Common myeloid progenitor, CD34-positive (primary cell): ENCODE data around the gene QSER1.

ENCODE experiments used
- CTCF ChIA-PET: fragments of 350-600 bp; sonication (Branson Sonifier 250); formaldehyde crosslinking; loops from one replicate; lab custom pipeline; 2021; ENCODE audit warnings: antibody characterized with exemption; lab: Charles Lee
- POLR2A ChIA-PET: fragments of 350-600 bp; sonication (Branson Sonifier 250); formaldehyde crosslinking; loops from one replicate; lab custom pipeline; 2021; ENCODE audit warnings: antibody characterized with exemption; lab: Charles Lee
- DNase-seq, 3 donors: peaks; one replicate each; pipeline versions ENCODE4 v3.0.0 to v3.0.0-alpha.2; 2013
- H3K27ac ChIP-seq, 2 experiments: 1 replicate in 1 of 2; 2 replicates in 1 of 2; pipeline ENCODE4 v1.7.0; 2013; ENCODE audit warnings: inconsistent platforms in 2 of 2, low read length in 2 of 2, mild to moderate bottlenecking in 2 of 2, low read depth in 1 of 2, moderate library complexity in 1 of 2; ENCODE audit not compliant: severe bottlenecking in 2 of 2, insufficient read depth in 1 of 2, poor library complexity in 1 of 2
- H3K27me3 ChIP-seq, 5 experiments: replicated peaks in 2 of 5; 1 replicate in 3 of 5; 2 replicates in 2 of 5; pipeline versions ENCODE4 v1.6.1 to v1.7.0; 2013; ENCODE audit warnings: low read length in 4 of 5, mild to moderate bottlenecking in 2 of 5, moderate library complexity in 2 of 5, inconsistent platforms in 1 of 5; ENCODE audit not compliant: insufficient read depth in 5 of 5, control insufficient read depth in 4 of 5
- H3K36me3 ChIP-seq, 4 experiments: 1 replicate in 2 of 4; 2 replicates in 2 of 4; pipeline versions ENCODE4 v1.6.1 to v1.7.0; 2013; ENCODE audit warnings: low read length in 3 of 4, control low read depth in 1 of 4, mild to moderate bottlenecking in 1 of 4; ENCODE audit not compliant: control insufficient read depth in 4 of 4, insufficient read depth in 4 of 4
- H3K4me1 ChIP-seq, 4 experiments: 1 replicate in 3 of 4; 2 replicates in 1 of 4; pipeline versions ENCODE4 v1.6.1 to v1.7.1; 2013; ENCODE audit warnings: low read length in 3 of 4, mild to moderate bottlenecking in 3 of 4, control low read depth in 1 of 4, inconsistent platforms in 1 of 4, moderate library complexity in 1 of 4; ENCODE audit not compliant: control insufficient read depth in 4 of 4, insufficient read depth in 4 of 4; ENCODE audit errors: control extremely low read depth in 1 of 4
- H3K4me3 ChIP-seq, 7 experiments: 1 replicate in 4 of 7; 2 replicates in 3 of 7; pipeline versions ENCODE4 v1.5.1 to v1.7.0; 2013; ENCODE audit warnings: mild to moderate bottlenecking in 7 of 7, low read length in 6 of 7, moderate library complexity in 6 of 7, inconsistent platforms in 2 of 7, low read depth in 2 of 7, control low read depth in 1 of 7; ENCODE audit not compliant: insufficient read depth in 4 of 7, control insufficient read depth in 1 of 7; ENCODE audit errors: extremely low read depth in 1 of 7
- H3K9me3 ChIP-seq, 5 experiments: 1 replicate in 4 of 5; 2 replicates in 1 of 5; pipeline versions ENCODE4 v1.6.1 to v1.7.1; 2013; ENCODE audit warnings: low read length in 4 of 5, mild to moderate bottlenecking in 2 of 5, inconsistent platforms in 1 of 5, low read depth in 1 of 5, moderate library complexity in 1 of 5; ENCODE audit not compliant: control insufficient read depth in 4 of 5, insufficient read depth in 2 of 5; ENCODE audit errors: control extremely low read depth in 1 of 5
- WGBS: methylation state at CpG from one replicate; pipeline ENCODE4 v1.1.5; 2013; ENCODE audit not compliant: insufficient coverage; 5-methylcytosine and 5-hydroxymethylcytosine counted together

QSER1 gene

GRCh38 chr11:32983506-32983905, 90.9 kb downstream of the QSER1 start:
- CTCF ChIA-PET = interaction anchor here (1.2 kb wide), 1 partner anchor 15 kb away, joined by 5 read pairs; no protein-coding TSS in a partner anchor

GRCh38 chr11:32985600-32985999, 93.0 kb downstream of the QSER1 start:
- H3K9me3 ChIP-seq = no peaks in the 10 kb centered on the region
- DNase-seq = no peak
- CTCF ChIA-PET = no interaction called here
- no peak overlapping the region for H3K4me3 ChIP-seq
- no peaks in the 10 kb centered on the region for H3K36me3 ChIP-seq
- whole genome bisulfite sequencing = 94% methylated on average over 4 of the region's 5 CpGs
- no peak overlapping the region for H3K27ac ChIP-seq
- H3K27me3 ChIP-seq = no peaks in the 10 kb centered on the region
- POLR2A ChIA-PET = no interaction called here
- H3K4me1 ChIP-seq = no peaks in the 10 kb centered on the region

More at GRCh38 chr11:32983506-32983905, 90.9 kb downstream of the QSER1 start:
- Histone ChIP-seq H3K4me3 (no peak overlapping the region), H3K27me3 (no peaks in the 10 kb centered on the region), H3K4me1 (no peaks in the 10 kb centered on the region), H3K36me3 (peaks cover 0 to 3% (median under 1%) of the 10 kb centered on the region in 4 experiments), H3K27ac (no peak overlapping the region), H3K9me3 (no peaks in the 10 kb centered on the region)
- no peak for DNase-seq
- POLR2A ChIA-PET = no interaction called here
- WGBS = 90% methylated on average over 2 of the region's 2 CpGs

GRCh38 chr11:32987851-32988250, 95.2 kb downstream of the QSER1 start:
- Histone ChIP-seq H3K4me1 (no peaks in the 10 kb centered on the region), H3K27ac (no peak overlapping the region), H3K36me3 (peaks cover 0 to 2% (median 0%) of the 10 kb centered on the region in 4 experiments), H3K9me3 (peaks cover 0 to 5% (median 2%) of the 10 kb centered on the region in 5 experiments), H3K27me3 (no peaks in the 10 kb centered on the region), H3K4me3 (no peak overlapping the region)
- WGBS = 94% methylated on average over 7 of the region's 8 CpGs
- DNase-seq = no peak
- ChIA-PET POLR2A (no interaction called here), CTCF (interaction anchor here (1.0 kb wide), 1 partner anchor 78 kb away, joined by 3 read pairs; no protein-coding TSS in a partner anchor)

GRCh38 chr11:32990481-32990880, 97.9 kb downstream of the QSER1 start:
- peaks cover 0 to 2% (median 0%) of the 10 kb centered on the region in 4 experiments for H3K36me3 ChIP-seq
- ChIA-PET POLR2A (no interaction called here), CTCF (no interaction called here)
- H3K27me3 ChIP-seq = no peaks in the 10 kb centered on the region
- no peak overlapping the region for H3K27ac ChIP-seq
- H3K9me3 ChIP-seq = peaks cover 0 to 9% (median 2%) of the 10 kb centered on the region in 5 experiments
- H3K4me1 ChIP-seq = no peaks in the 10 kb centered on the region
- H3K4me3 ChIP-seq = no peak overlapping the region
- WGBS = no CpG with 5 or more reads among the region's 1 CpG
- DNase-seq = no peak

- POLR2A ChIA-PET = no interaction called here
Measured at GRCh38 chr11:32991427-32991826, 98.8 kb downstream of the QSER1 start.

GRCh38 chr11:32991898-32992297, 99.3 kb downstream of the QSER1 start:
- ChIA-PET POLR2A (no interaction called here), CTCF (no interaction called here)
- Histone ChIP-seq H3K9me3 (peaks cover 0 to 9% (median 2%) of the 10 kb centered on the region in 5 experiments), H3K27me3 (no peaks in the 10 kb centered on the region), H3K4me3 (no peak overlapping the region), H3K36me3 (peaks cover 0 to 2% (median 0%) of the 10 kb centered on the region in 4 experiments), H3K4me1 (no peaks in the 10 kb centered on the region), H3K27ac (no peak overlapping the region)
- no peak for DNase-seq

More at GRCh38 chr11:32991427-32991826, 98.8 kb downstream of the QSER1 start:
- CTCF ChIA-PET = no interaction called here
- no peaks in the 10 kb centered on the region for H3K4me1 ChIP-seq
- H3K27ac ChIP-seq = no peak overlapping the region
- WGBS = 98% methylated on average over 3 of the region's 3 CpGs
- peaks cover 0 to 2% (median 0%) of the 10 kb centered on the region in 4 experiments for H3K36me3 ChIP-seq
- DNase-seq = no peak
- H3K9me3 ChIP-seq = peaks cover 0 to 9% (median 2%) of the 10 kb centered on the region in 5 experiments
- no peak overlapping the region for H3K4me3 ChIP-seq
- no peaks in the 10 kb centered on the region for H3K27me3 ChIP-seq

- Histone ChIP-seq H3K4me1 (no peaks in the 10 kb centered on the region), H3K27ac (no peak overlapping the region), H3K27me3 (no peaks in the 10 kb centered on the region), H3K4me3 (no peak overlapping the region), H3K36me3 (no peaks in the 10 kb centered on the region), H3K9me3 (peaks cover 0 to 5% (median 0%) of the 10 kb centered on the region in 5 experiments)
- ChIA-PET CTCF (interaction anchor here (1.2 kb wide), 1 partner anchor 8 kb away, joined by 4 read pairs; no protein-coding TSS in a partner anchor), POLR2A (no interaction called here)
- DNase-seq = no peak
Measured at GRCh38 chr11:33000181-33000580, 107.6 kb downstream of the QSER1 start.
